Measurements from ENCODE around the gene HAL.
"Not testable (repeated sequence)": the region's sequence is repeated elsewhere in the genome, so short reads cannot be mapped to it uniquely, and the experiment has no call there.

The HAL gene

GRCh38 chr12:95976416-95976832, 19.7 kb downstream of the HAL start:
- Histone ChIP-seq H3K27me3 (ENCODE audit: low read depth) (no peaks in the 10 kb centered on the region), H3K4me3 (no peak overlapping the region), H3K9me3 (no peaks in the 10 kb centered on the region), H3K4me1 (no peaks in the 10 kb centered on the region), H3K36me3 (replicated peaks) (no peaks in the 10 kb centered on the region)
- in situ Hi-C loops (cut with MboI; ENCODE audit: low sequenced_read_pairs) = loop anchor here (5.0 kb wide), 1 partner anchor 59 kb away; no protein-coding TSS in a partner anchor
- no peak for DNase-seq (ENCODE audit: low spot score in 2 of 2)

DNA sequence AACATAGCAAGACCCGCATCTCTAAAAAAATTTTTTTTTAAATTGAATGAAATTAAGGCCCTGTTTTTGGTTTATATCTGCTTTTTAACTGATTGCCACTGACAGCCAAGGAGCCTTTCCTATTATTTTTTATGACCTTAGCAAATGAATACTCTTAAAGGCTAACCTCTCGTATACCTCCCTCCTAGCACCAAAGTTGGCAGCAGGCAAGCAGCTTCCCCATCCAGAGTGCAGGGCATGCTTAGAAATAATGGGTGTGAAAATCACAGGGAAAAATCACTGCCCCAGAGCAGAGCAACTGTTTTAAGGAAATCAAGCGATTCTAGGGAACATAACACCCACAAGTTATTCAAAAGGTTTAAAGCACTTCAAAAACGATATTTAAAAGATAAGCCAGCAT, 20.7 kb downstream of the HAL start:
- no peaks in the 10 kb centered on the region for H3K4me1 ChIP-seq
- in situ Hi-C loops (cut with MboI; ENCODE audit: low sequenced_read_pairs) = loop anchor here (5.0 kb wide), 1 partner anchor 58 kb away; no protein-coding TSS in a partner anchor
- no peaks in the 10 kb centered on the region for H3K36me3 ChIP-seq (replicated peaks)
- DNase-seq (ENCODE audit: low spot score in 2 of 2) = no peak
- no peaks in the 10 kb centered on the region for H3K9me3 ChIP-seq
- no peak overlapping the region for H3K4me3 ChIP-seq
- no peaks in the 10 kb centered on the region for H3K27me3 ChIP-seq (ENCODE audit: low read depth)

- no peak for DNase-seq (ENCODE audit: low spot score in 2 of 2)
- H3K4me1 ChIP-seq = no peaks in the 10 kb centered on the region
- no peaks in the 10 kb centered on the region for H3K36me3 ChIP-seq (replicated peaks)
- H3K27me3 ChIP-seq (ENCODE audit: low read depth) = no peaks in the 10 kb centered on the region
- in situ Hi-C loops (cut with MboI; ENCODE audit: low sequenced_read_pairs) = no loop called here
- H3K9me3 ChIP-seq = no peaks in the 10 kb centered on the region
- no peak overlapping the region for H3K4me3 ChIP-seq
These were observed 21.8 kb downstream of the HAL start for GRCh38 chr12:95974358-95974757.

DNA sequence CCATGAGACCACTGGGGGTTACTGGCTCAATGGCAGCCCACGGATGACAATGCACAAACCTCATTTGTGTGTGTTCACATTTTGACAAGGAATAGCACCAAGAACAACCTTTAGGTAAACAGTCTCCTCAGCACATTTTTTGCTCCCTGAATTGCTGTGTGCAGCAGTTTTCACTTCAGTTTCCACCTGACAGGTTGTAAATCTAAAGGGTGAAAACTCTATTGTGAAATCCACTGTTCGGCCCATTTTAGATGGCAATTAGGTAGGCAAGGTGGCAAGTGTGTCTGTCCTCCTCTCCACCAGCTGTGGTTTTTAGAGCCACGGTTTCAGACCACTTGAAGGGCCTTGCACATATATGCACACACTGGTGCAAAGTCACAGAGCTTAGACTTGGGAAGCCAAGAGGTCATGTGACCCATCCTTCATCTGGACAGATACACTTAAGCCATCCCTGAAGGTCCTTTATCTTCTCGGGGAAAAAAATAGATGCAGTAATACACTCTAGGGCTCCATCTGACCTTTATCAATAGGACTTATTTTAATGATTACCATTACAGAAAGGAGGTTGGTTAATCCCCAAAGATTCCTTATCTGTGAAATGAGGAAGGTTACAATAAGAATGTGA, 23.2 kb downstream of the HAL start:
- Histone ChIP-seq H3K9me3 (no peaks in the 10 kb centered on the region), H3K4me1 (no peaks in the 10 kb centered on the region), H3K4me3 (no peak overlapping the region), H3K27me3 (ENCODE audit: low read depth) (peaks cover 2% of the 10 kb centered on the region; the same call in 1 of the 2 replicates), H3K36me3 (replicated peaks) (no peaks in the 10 kb centered on the region)
- in situ Hi-C loops (cut with MboI; ENCODE audit: low sequenced_read_pairs) = no loop called here
- DNase-seq (ENCODE audit: low spot score in 2 of 2) = no peak

- no peaks in the 10 kb centered on the region for H3K4me1 ChIP-seq
- peaks cover 2% of the 10 kb centered on the region; the same call in 1 of the 2 replicates for H3K27me3 ChIP-seq (ENCODE audit: low read depth)
- in situ Hi-C loops (cut with MboI; ENCODE audit: low sequenced_read_pairs) = no loop called here
- H3K9me3 ChIP-seq = no peaks in the 10 kb centered on the region
- no peak overlapping the region for H3K4me3 ChIP-seq
- no peaks in the 10 kb centered on the region for H3K36me3 ChIP-seq (replicated peaks)
- no peak for DNase-seq (ENCODE audit: low spot score in 2 of 2)
These were observed 25.2 kb downstream of the HAL start for GRCh38 chr12:95970905-95971304.

GRCh38 chr12:95969116-95969515, 27.0 kb downstream of the HAL start:
- in situ Hi-C loops (cut with MboI; ENCODE audit: low sequenced_read_pairs); H3K9me3 ChIP-seq; H3K36me3 ChIP-seq (replicated peaks); H3K4me3 ChIP-seq; H3K27me3 ChIP-seq (ENCODE audit: low read depth); DNase-seq (ENCODE audit: low spot score in 2 of 2); H3K4me1 ChIP-seq: not testable (repeated sequence)

DNA sequence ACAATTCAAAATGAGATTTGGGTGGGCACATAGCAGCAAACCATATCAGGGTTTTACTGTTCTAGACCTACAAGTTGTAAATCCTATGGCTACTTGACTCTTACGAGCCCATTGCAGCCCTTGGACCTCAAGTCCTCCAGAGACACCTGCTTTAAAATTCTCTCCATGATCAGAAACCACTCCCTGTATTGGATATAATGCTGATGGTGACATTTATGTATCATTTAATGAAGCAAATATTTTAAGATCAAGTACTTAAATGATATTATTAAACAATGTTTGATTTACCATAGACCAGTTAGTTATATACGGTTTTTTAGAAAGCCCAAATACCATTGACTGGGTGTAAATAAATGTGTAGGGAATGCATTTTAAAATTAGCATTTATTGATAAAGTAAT, 28.8 kb downstream of the HAL start:
- Histone ChIP-seq H3K4me3 (no peak overlapping the region), H3K4me1 (no peaks in the 10 kb centered on the region), H3K36me3 (replicated peaks) (no peaks in the 10 kb centered on the region), H3K9me3 (no peaks in the 10 kb centered on the region), H3K27me3 (ENCODE audit: low read depth) (peaks cover 8% of the 10 kb centered on the region)
- DNase-seq (ENCODE audit: low spot score in 2 of 2) = no peak
- in situ Hi-C loops (cut with MboI; ENCODE audit: low sequenced_read_pairs) = no loop called here

DNA sequence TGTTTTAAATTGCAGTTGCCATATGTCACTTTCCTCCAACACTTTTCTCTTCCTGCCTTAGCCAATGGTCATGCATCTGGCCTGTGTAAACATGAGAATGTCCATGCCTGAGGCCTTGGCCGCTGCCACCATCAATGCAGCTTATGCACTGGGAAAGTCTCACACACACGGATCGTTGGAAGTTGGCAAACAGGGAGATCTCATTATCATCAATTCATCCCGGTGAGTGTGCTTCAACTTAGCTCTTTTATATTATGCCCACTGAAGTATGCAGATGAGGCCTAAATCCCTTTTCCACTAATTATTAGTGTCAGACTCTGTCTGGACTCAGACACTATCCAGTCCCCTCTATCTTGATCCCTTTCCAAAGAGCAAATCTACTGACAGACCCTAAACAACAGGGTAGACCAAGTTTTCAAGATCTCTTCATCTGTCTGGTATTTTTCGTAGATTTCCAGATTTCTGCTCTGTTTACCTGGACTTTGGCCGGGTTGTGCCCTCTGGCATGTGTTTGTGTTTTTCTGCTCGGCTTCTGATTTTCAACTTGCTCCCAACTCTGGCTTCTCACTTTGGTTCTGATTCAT, 29.8 kb downstream of the HAL start:
- in situ Hi-C loops (cut with MboI; ENCODE audit: low sequenced_read_pairs) = no loop called here
- H3K4me3 ChIP-seq = no peak overlapping the region
- no peaks in the 10 kb centered on the region for H3K9me3 ChIP-seq
- H3K36me3 ChIP-seq (replicated peaks) = no peaks in the 10 kb centered on the region
- no peaks in the 10 kb centered on the region for H3K4me1 ChIP-seq
- DNase-seq (ENCODE audit: low spot score in 2 of 2) = no peak
- H3K27me3 ChIP-seq (ENCODE audit: low read depth) = peaks cover 16% of the 10 kb centered on the region

- H3K4me1 ChIP-seq = no peaks in the 10 kb centered on the region
- DNase-seq (ENCODE audit: low spot score in 2 of 2) = peak in 1 of 2 experiments; percentile 23
- H3K4me3 ChIP-seq = no peak overlapping the region
- H3K36me3 ChIP-seq (replicated peaks) = no peaks in the 10 kb centered on the region
- in situ Hi-C loops (cut with MboI; ENCODE audit: low sequenced_read_pairs) = no loop called here
- peaks cover 35% of the 10 kb centered on the region for H3K27me3 ChIP-seq (ENCODE audit: low read depth)
- H3K9me3 ChIP-seq = no peaks in the 10 kb centered on the region
These were observed 33.0 kb downstream of the HAL start for GRCh38 chr12:95963096-95963495.

GRCh38 chr12:95962222-95962621, 33.9 kb downstream of the HAL start:
- H3K36me3 ChIP-seq (replicated peaks) = no peaks in the 10 kb centered on the region
- no peaks in the 10 kb centered on the region for H3K4me1 ChIP-seq
- peaks cover 37% of the 10 kb centered on the region for H3K27me3 ChIP-seq (ENCODE audit: low read depth)
- no peak overlapping the region for H3K4me3 ChIP-seq
- in situ Hi-C loops (cut with MboI; ENCODE audit: low sequenced_read_pairs) = no loop called here
- H3K9me3 ChIP-seq = no peaks in the 10 kb centered on the region
- DNase-seq (ENCODE audit: low spot score in 2 of 2) = no peak

GRCh38 chr12:95960241-95960640, 35.9 kb downstream of the HAL start:
- DNase-seq (ENCODE audit: low spot score in 2 of 2) = no peak
- Histone ChIP-seq H3K4me1 (no peaks in the 10 kb centered on the region), H3K27me3 (ENCODE audit: low read depth) (peaks cover 40% of the 10 kb centered on the region), H3K36me3 (replicated peaks) (no peaks in the 10 kb centered on the region), H3K4me3 (no peak overlapping the region), H3K9me3 (no peaks in the 10 kb centered on the region)
- in situ Hi-C loops (cut with MboI; ENCODE audit: low sequenced_read_pairs) = no loop called here

GRCh38 chr12:95959107-95959506, 37.0 kb downstream of the HAL start:
- Histone ChIP-seq H3K4me3 (no peak overlapping the region), H3K27me3 (ENCODE audit: low read depth) (peaks cover 51% of the 10 kb centered on the region), H3K4me1 (no peaks in the 10 kb centered on the region), H3K9me3 (no peaks in the 10 kb centered on the region), H3K36me3 (replicated peaks) (no peaks in the 10 kb centered on the region)
- in situ Hi-C loops (cut with MboI; ENCODE audit: low sequenced_read_pairs) = no loop called here
- DNase-seq (ENCODE audit: low spot score in 2 of 2) = no peak

GRCh38 chr12:95956557-95957145, 39.5 kb downstream of the HAL start:
- peaks cover 2% of the 10 kb centered on the region; the same call in 1 of the 2 replicates for H3K9me3 ChIP-seq
- H3K4me3 ChIP-seq = no peak overlapping the region
- in situ Hi-C loops (cut with MboI; ENCODE audit: low sequenced_read_pairs) = no loop called here
- H3K27me3 ChIP-seq (ENCODE audit: low read depth) = peaks cover 64% of the 10 kb centered on the region
- no peak for DNase-seq (ENCODE audit: low spot score in 2 of 2)
- H3K36me3 ChIP-seq (replicated peaks) = no peaks in the 10 kb centered on the region
- H3K4me1 ChIP-seq = no peaks in the 10 kb centered on the region

- Histone ChIP-seq H3K4me1 (no peaks in the 10 kb centered on the region), H3K4me3 (no peak overlapping the region), H3K36me3 (replicated peaks) (no peaks in the 10 kb centered on the region), H3K27me3 (ENCODE audit: low read depth) (peaks cover 61% of the 10 kb centered on the region), H3K9me3 (peaks cover 2% of the 10 kb centered on the region; the same call in 1 of the 2 replicates)
- in situ Hi-C loops (cut with MboI; ENCODE audit: low sequenced_read_pairs) = no loop called here
- DNase-seq (ENCODE audit: low spot score in 2 of 2) = no peak
These were observed 40.5 kb downstream of the HAL start for GRCh38 chr12:95955549-95956159.
